Gastrocnemius medialis (tissue), 4 donors: ENCODE data around the gene S100A11.

Experiments used
- CTCF ChIP-seq, 5 experiments: fragments of 450-650 bp in 3 of 5; fragments of 200-600 bp in 2 of 5; sonication (generic) in 2 of 5; IDR thresholded peaks in 4 of 5; conservative IDR thresholded peaks in 1 of 5; 1 replicate in 4 of 5; 2 replicates in 1 of 5; pipeline ENCODE4 v1.5.1; 2016 to 2019; ENCODE audit warnings: antibody characterized with exemption in 5 of 5, mild to moderate bottlenecking in 3 of 5, moderate library complexity in 3 of 5
- POLR2A ChIP-seq, 2 donors: fragments of 450-650 bp; IDR thresholded peaks; one replicate each; pipeline ENCODE4 v1.6.1; 2017; ENCODE audit warnings: antibody characterized with exemption in 2 of 2, mild to moderate bottlenecking in 2 of 2, moderate library complexity in 2 of 2

- TF ChIP-seq CTCF (IDR thresholded peaks at IDR 0.05 in 4 of 5, conservative IDR thresholded peaks at IDR 0.05 in 1 of 5): no peak
- TF ChIP-seq POLR2A (IDR thresholded peaks at IDR 0.05): no peak
Observed at GRCh38 chr1:151997284-151997570, 39.6 kb downstream of the S100A11 start.
